Small intestine (tissue), 7 donors: ENCODE measurements around the gene INTU. TPM values are rescaled to one million over a fixed set of nuclear protein-coding genes. Genes with fewer than 3 reads are reported as not detected.

Source experiments
- DNase-seq, 2 donors: peaks; one replicate each; pipeline versions ENCODE4 v3.0.0 to v3.0.0-alpha.2; 2013
- FAIRE-seq: peaks from 2 replicates; lab custom pipeline; 2012; peaks lifted over from hg19 to GRCh38; lab: Jason Lieb, UNC
- H3K27ac ChIP-seq, 3 donors: one replicate each; pipeline ENCODE4 v1.5.1; 2013; ENCODE audit warnings: low read length in 2 of 3, mild to moderate bottlenecking in 2 of 3, control low read depth in 1 of 3, inconsistent platforms in 1 of 3, low read depth in 1 of 3, moderate library complexity in 1 of 3
- H3K27me3 ChIP-seq, 3 donors: one replicate each; pipeline ENCODE4 v1.6.1; 2013; ENCODE audit warnings: low read length in 3 of 3, inconsistent platforms in 1 of 3; ENCODE audit not compliant: control insufficient read depth in 3 of 3, insufficient read depth in 3 of 3
- H3K36me3 ChIP-seq, 3 donors: one replicate each; pipeline ENCODE4 v1.6.1; 2013; ENCODE audit warnings: low read length in 3 of 3, inconsistent platforms in 1 of 3, low read depth in 1 of 3, mild to moderate bottlenecking in 1 of 3, moderate library complexity in 1 of 3; ENCODE audit not compliant: control insufficient read depth in 3 of 3, insufficient read depth in 2 of 3
- H3K4me1 ChIP-seq, 3 donors: one replicate each; pipeline ENCODE4 v1.6.1; 2013; ENCODE audit warnings: low read length in 2 of 3, inconsistent platforms in 1 of 3, low read depth in 1 of 3, mild to moderate bottlenecking in 1 of 3, moderate library complexity in 1 of 3; ENCODE audit not compliant: control insufficient read depth in 3 of 3, insufficient read depth in 2 of 3
- H3K4me3 ChIP-seq, 3 donors: one replicate each; pipeline ENCODE4 v1.5.1; 2013; ENCODE audit warnings: low read length in 3 of 3, control low read depth in 1 of 3, inconsistent platforms in 1 of 3, low read depth in 1 of 3, mild to moderate bottlenecking in 1 of 3, moderate library complexity in 1 of 3
- H3K9me3 ChIP-seq, 2 donors: one replicate each; pipeline ENCODE4 v1.6.1; 2013; ENCODE audit warnings: low read depth in 1 of 2, low read length in 1 of 2; ENCODE audit not compliant: control insufficient read depth in 2 of 2, insufficient read depth in 1 of 2
- WGBS, 3 donors: extraction: QIAGEN DNeasy Blood & Tissue Kit; methylation state at CpG; one replicate each; pipeline ENCODE4 v1.1.7; 2013; 5-methylcytosine and 5-hydroxymethylcytosine counted together
- polyA plus RNA-seq, 4 donors: library from polyadenylated mRNA; stranded (reverse) in 3 of 4; unstranded in 1 of 4; fragments of 200-250 nt in 3 of 4; fragments of 120-200 nt in 1 of 4; gene quantifications; one replicate each; pipeline versions ENCODE4 v1.2.1 to v1.2.3, GENCODE V29; 2013
- donor health status: healthy with polysubstance abuse.
- donor health status: control.
- donor health status: control.
- donor health status: Bipolar disorder and iron deficiency.
- donor health status: healthy.

The INTU gene
- polyA plus RNA-seq, 4 donors = under 0.01 to 6.3 (median 0.92) TPM

DNA sequence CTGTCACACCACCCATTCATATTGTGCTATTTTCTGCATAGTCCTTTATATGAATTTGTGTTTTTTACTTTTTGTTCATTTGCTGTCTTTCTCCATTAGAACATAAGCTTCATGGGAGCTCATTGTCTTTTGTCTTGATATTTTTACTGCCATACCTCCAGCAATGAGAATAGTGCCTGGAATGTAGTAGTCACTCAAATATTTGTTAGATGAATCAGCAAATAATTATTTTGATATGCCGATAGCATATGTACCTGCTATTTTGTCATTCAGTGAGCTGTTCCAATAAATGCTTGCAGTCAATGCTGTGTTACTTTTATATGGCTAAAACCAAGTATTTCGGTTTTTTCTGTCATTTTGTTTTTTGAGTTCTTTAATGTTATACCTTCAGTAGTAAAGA is 53.9 kb downstream of the INTU start:
- no peak for DNase-seq
- peaks cover 0 to 9% (median 0%) of the 10 kb centered on the region in 3 donors for H3K36me3 ChIP-seq
- no peak for FAIRE-seq
- no peaks in the 10 kb centered on the region for H3K9me3 ChIP-seq
- H3K4me1 ChIP-seq = no peaks in the 10 kb centered on the region
- H3K4me3 ChIP-seq = no peak overlapping the region
- no peaks in the 10 kb centered on the region for H3K27me3 ChIP-seq
- WGBS, 3 donors = 74 to 95% (median 84%) methylated on average over 2 of the region's 2 CpGs
- no peak overlapping the region for H3K27ac ChIP-seq

DNA sequence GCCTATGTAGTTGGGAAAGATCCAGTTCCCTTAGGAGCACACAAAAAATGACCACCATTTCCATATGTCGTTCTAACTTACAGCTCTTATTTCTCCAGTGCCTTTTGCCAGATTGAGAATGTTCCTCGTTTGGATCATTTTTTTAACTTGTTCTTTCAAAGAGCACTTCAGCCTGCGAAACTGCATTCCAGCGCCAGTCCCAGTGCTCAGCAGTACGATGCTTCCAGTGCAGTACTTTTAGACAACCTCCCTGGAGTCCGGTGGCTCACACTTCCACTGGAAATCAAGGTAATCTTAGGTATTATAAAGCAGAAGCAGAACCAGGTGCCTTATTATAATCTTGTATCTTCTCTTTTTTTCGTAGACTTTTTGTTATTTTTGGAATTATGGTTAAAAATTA is 54.8 kb downstream of the INTU start:
- H3K4me1 ChIP-seq = no peaks in the 10 kb centered on the region
- H3K27me3 ChIP-seq = no peaks in the 10 kb centered on the region
- DNase-seq (no peak), FAIRE-seq (no peak)
- H3K27ac ChIP-seq = no peak overlapping the region
- peaks cover 0 to 9% (median 0%) of the 10 kb centered on the region in 3 donors for H3K36me3 ChIP-seq
- H3K4me3 ChIP-seq = no peak overlapping the region
- no peaks in the 10 kb centered on the region for H3K9me3 ChIP-seq
- 86 to 90% (median 88%) methylated on average over 7 of the region's 7 CpGs for WGBS, 3 donors

DNA sequence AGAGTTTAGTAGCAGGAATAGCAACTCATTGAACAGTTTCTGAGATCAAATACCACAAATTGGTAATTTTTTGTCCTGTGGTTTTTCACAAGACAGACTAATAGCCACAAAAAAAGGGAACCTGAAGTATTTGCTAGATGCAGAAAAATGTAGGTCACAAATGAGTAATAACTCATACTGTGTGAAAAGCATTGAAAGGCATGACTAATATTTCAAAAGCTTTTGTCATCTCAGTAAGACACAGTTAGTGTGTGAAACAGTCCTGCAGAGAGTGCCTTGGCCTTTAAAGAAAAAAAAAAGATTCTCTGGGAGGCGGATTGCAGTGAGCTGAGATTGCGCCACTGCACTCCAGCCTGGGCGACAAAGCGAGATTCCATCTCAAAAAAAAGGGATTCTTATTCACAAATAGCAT is 66.0 kb downstream of the INTU start:
- no peak overlapping the region for H3K27ac ChIP-seq
- H3K4me1 ChIP-seq = no peaks in the 10 kb centered on the region
- H3K9me3 ChIP-seq = no peaks in the 10 kb centered on the region
- no peak for DNase-seq
- no peak for FAIRE-seq
- H3K36me3 ChIP-seq = no peaks in the 10 kb centered on the region
- WGBS, 3 donors = 81 to 90% (median 85%) methylated on average over 4 of the region's 4 CpGs
- no peaks in the 10 kb centered on the region for H3K27me3 ChIP-seq
- H3K4me3 ChIP-seq = no peak overlapping the region

DNA sequence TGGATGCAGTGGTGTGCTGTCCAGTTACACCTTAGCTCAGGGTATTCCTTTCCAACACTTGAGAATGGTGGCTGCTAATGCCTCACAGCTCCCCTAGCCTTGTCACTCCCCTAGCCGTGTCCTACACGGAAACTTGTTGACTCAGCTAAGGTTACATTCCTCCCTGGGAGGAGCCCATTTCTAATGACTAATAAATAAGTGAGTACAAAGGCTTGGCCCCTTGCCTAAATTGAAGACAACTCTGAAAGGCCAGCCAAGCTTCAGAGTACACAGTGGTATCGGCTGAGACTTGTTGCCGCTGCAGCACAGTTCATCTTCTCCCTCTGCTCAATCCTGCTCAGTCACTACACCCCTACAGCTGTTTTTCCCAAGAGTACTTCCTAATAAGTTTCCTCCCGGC is 76.2 kb downstream of the INTU start:
- DNase-seq = peak; percentile 33 to 95
- WGBS, 3 donors = 14 to 49% (median 32%) methylated on average over 5 of the region's 5 CpGs
- Histone ChIP-seq H3K9me3 (no peaks in the 10 kb centered on the region), H3K4me1 (no peaks in the 10 kb centered on the region), H3K27ac (peak overlapping the region in 1 of 3 donors; percentile 32), H3K36me3 (peaks cover 0 to 6% (median 5%) of the 10 kb centered on the region in 3 donors), H3K27me3 (no peaks in the 10 kb centered on the region), H3K4me3 (no peak overlapping the region)
- FAIRE-seq = no peak

DNA sequence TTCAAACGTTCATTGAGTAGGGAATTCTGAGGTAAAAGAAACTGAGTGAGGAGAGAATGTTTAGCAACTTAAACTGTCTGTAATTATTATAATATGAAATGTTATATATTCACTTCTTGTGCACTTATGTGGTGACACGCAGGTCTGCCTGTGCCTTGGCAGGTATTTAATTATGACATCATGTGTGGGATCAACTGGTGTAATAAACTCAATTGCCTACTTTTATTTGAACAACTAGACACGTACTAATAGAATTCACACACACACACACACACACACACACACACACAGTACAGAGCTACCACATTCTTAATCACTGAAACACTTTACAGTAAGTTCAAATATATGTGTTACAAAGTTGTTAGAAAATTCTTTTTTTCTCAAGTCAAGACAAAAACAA is 76.7 kb downstream of the INTU start:
- H3K27me3 ChIP-seq = no peaks in the 10 kb centered on the region
- H3K4me3 ChIP-seq = no peak overlapping the region
- no peak for FAIRE-seq
- H3K36me3 ChIP-seq = peaks cover 0 to 6% (median 5%) of the 10 kb centered on the region in 3 donors
- H3K9me3 ChIP-seq = no peaks in the 10 kb centered on the region
- peak overlapping the region in 1 of 3 donors; percentile 32 for H3K27ac ChIP-seq
- no peaks in the 10 kb centered on the region for H3K4me1 ChIP-seq
- WGBS, 3 donors = 16 to 55% (median 41%) methylated on average over 3 of the region's 3 CpGs
- peak in 1 of 2 donors; percentile 47 for DNase-seq

DNA sequence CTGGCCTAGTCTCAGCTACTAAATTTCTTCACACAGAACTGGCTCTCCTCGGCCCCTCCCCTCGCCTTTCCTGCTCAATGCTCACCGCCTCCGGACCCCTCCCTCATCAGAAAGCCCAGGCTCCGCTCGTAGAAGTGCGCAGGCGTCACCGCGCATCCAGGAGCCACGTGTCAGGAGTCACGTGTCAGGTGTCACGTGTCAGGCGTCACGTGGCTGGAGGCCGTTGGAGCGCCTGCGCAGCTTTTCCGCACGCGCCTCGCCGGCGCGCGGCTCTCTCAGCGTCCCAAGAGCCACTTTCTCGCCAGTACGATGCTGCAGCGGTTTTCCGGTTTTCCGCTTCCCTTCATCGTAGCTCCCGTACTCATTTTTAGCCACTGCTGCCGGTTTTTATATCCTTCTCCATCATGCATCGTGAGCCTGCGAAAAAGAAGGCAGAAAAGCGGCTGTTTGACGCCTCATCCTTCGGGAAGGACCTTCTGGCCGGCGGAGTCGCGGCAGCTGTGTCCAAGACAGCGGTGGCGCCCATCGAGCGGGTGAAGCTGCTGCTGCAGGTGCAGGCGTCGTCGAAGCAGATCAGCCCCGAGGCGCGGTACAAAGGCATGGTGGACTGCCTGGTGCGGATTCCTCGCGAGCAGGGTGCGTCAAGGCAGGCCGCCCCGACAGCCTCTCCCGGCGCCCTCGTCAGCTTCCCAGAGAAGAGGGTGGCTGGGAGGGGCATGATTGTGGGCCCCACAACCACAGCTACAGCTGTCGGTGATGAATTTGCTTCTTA is 97.6 kb downstream of the INTU start, which contains the start of gene SLC25A31:
Gene SLC25A31, plus strand, starts transcription at position 259 of the 772 bp plus-strand sequence. Its CDS starts 146 bp downstream, at position 405.
- Histone ChIP-seq H3K9me3 (no peaks in the 10 kb centered on the region), H3K4me1 (no peaks in the 10 kb centered on the region), H3K27me3 (no peaks in the 10 kb centered on the region), H3K27ac (no peak within 1 kb of the TSS), H3K4me3 (no peak within 1 kb of the TSS), H3K36me3 (no peaks in the 10 kb centered on the region)
- FAIRE-seq (no peak), DNase-seq (no peak)
- WGBS, 3 donors = 96 to 97% (median 96%) methylated on average over 64 of the region's 64 CpGs

DNA sequence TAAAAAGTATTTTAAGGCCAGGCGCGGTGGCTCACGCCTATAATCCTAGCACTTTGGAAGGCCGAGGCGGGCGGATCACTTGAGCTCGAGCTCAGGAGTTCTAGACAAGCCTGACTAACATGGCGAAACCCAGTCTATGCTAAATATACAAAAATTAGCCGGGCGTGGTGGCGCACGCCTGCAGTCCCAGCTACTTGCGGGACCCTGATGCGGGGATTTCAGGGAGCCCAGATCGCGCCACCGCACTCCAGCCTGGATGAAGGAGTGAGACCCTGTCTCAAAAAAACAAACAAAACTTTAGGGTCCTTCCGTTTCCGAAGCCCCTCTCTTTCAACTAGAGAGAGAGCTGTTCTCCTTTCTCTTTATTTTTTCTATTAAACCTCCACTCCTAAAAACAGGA is 98.6 kb downstream of the INTU start:
- FAIRE-seq (no peak), DNase-seq (no peak)
- Histone ChIP-seq H3K9me3 (no peaks in the 10 kb centered on the region), H3K36me3 (no peaks in the 10 kb centered on the region), H3K27ac (no peak overlapping the region), H3K4me1 (no peaks in the 10 kb centered on the region), H3K4me3 (no peak overlapping the region), H3K27me3 (no peaks in the 10 kb centered on the region)
- WGBS, 3 donors = 93 to 95% (median 94%) methylated on average over 19 of the region's 19 CpGs

DNA sequence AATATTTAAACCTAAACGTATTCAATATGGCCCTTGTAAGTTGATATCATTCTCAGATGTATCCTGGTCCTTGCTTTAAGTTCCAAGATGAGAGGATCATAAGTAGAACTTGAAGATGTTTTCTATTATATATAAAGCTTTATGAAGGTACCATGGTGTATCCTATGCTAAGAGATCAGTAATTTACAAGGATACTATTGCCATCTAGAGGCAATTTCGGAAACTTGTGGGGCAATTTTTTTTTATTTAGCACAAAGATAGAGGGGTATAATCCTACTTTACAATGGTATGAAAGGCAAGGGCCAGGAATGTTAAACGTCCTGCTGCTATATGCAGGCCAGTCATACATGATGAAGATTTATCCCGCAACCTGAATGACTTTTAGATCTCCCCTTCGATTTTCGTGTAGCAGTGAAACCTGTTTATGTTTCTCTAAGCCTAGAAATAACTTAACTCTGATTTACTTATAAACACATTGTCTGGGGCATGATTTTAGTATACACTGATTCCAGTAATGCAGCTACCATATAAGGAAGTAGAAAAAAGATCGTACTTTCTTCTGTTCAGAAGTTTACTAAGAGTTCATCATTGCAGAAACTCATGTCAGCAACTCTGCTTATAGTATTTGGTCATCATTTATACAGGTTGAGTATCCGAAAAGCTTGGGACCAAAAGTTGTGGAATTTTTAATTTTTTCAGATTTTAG is 100.0 kb downstream of the INTU start:
- Histone ChIP-seq H3K9me3 (no peaks in the 10 kb centered on the region), H3K27ac (no peak overlapping the region), H3K4me3 (no peak overlapping the region), H3K36me3 (no peaks in the 10 kb centered on the region), H3K4me1 (no peaks in the 10 kb centered on the region), H3K27me3 (no peaks in the 10 kb centered on the region)
- DNase-seq (peak; percentile 37 to 46), FAIRE-seq (peak; percentile 74)
- WGBS, 3 donors = 19 to 22% (median 19%) methylated on average over 8 of the region's 8 CpGs
